ENCODE data around the gene MCC. TPM values are rescaled to one million over a fixed set of nuclear protein-coding genes. Genes with fewer than 3 reads are reported as not detected.

The MCC gene
- total and polyA plus RNA-seq, 2 of the 4 experiments (the other 2 are of a cell fraction) = 5.0 to 20.6 TPM

DNA sequence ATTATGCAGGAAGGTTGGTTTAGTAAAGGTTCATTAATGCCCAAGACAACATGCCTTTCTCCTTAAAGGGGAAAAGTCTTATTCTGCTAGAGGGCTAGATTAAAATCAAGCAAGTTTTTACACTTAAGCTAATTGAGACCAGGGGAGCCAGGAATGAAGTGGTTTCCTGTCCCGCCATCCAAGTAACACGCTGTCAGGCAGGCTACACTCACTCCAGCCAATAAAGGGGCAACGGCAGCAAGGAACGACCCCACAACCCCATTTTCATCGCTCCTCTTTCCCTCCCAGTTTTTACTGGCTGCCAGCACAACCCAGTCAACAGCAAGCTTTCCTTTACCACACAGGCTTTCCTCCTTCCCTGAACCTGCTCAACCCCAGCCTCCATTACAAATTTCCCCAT, 286.5 kb downstream of the MCC start:
- WGBS, 2 experiments (ENCODE audit: extremely low coverage in 2 of 2, insufficient read length in 1 of 2) = 87% methylated on average over 3 of the region's 5 CpGs; no CpG with 5 or more reads in 1 of the 2 experiments
- Histone ChIP-seq H3K14ac (replicated peaks; ENCODE audit: low read depth, low read length) (no peak overlapping the region), H3K4me2 (ENCODE audit: low read depth, low read length) (no peak overlapping the region), H3K18ac (ENCODE audit: low read depth, low read length) (no peak overlapping the region), H3K36me3 (ENCODE audit: control insufficient read depth, insufficient read depth, low read length) (peaks cover 3% of the 10 kb centered on the region; the same call in 1 of the 2 replicates), H2BK120ac (ENCODE audit: low read depth, low read length) (no peak overlapping the region), H4K91ac (ENCODE audit: insufficient read depth, low read depth, low read length) (no peak overlapping the region), H3K4me3 (ENCODE audit: insufficient read depth, low read depth, low read length) (no peak overlapping the region), H3K4ac (ENCODE audit: low read depth, low read length) (no peak overlapping the region), H3K27me3 (ENCODE audit: control insufficient read depth, insufficient read depth, low read length) (no peaks in the 10 kb centered on the region), H2AK9ac (replicated peaks; ENCODE audit: low read depth, low read length, poor library complexity) (no peak overlapping the region), H4K5ac (ENCODE audit: low read depth, low read length) (no peak overlapping the region), H4K20me1 (ENCODE audit: insufficient read depth, low read length) (peaks cover 19% of the 10 kb centered on the region; the same call in 1 of the 2 replicates), H3K27ac (ENCODE audit: insufficient read depth, low read length) (no peak overlapping the region), H2AFZ (replicated peaks; ENCODE audit: low read length, poor library complexity) (no peak overlapping the region), H3K9me1 (ENCODE audit: insufficient read depth, low read length) (peaks cover 13% of the 10 kb centered on the region; the same call in 1 of the 2 replicates), H2AK5ac (ENCODE audit: low read depth, low read length) (no peak overlapping the region), H2BK20ac (ENCODE audit: low read depth, low read length) (no peak overlapping the region), H2BK15ac (ENCODE audit: low read depth, low read length) (no peak overlapping the region), H3K23ac (ENCODE audit: low read depth, low read length) (no peak overlapping the region), H3K4me1 (ENCODE audit: control insufficient read depth, insufficient read depth, low read length) (peaks cover 19% of the 10 kb centered on the region), H3K56ac (ENCODE audit: extremely low read depth, insufficient read depth, low read length) (no peak overlapping the region), H3K79me1 (ENCODE audit: low read depth in 1 of 2, low read length in 2 of 2) (peaks cover 19 to 34% of the 10 kb centered on the region in 2 experiments), H2BK5ac (ENCODE audit: low read depth, low read length, poor library complexity, severe bottlenecking) (no peak overlapping the region), H3K9me3 (ENCODE audit: control insufficient read depth, insufficient read depth, low read length) (no peaks in the 10 kb centered on the region), H4K8ac (ENCODE audit: low read depth in 2 of 2, low read length in 2 of 2) (no peak overlapping the region), H3K9ac (ENCODE audit: low read depth, low read length) (no peak overlapping the region)
- no peak for TF ChIP-seq SMC3 (IDR thresholded peaks at IDR 0.05; ENCODE audit: low read depth, low read length)
- TF ChIP-seq FOS (IDR thresholded peaks at IDR 0.05; ENCODE audit: low read depth, low read length) = no peak
- TF ChIP-seq RAD21 (IDR thresholded peaks at IDR 0.05; ENCODE audit: low read length) = no peak
- no peak for TF ChIP-seq BHLHE40 (IDR thresholded peaks at IDR 0.05; ENCODE audit: low read depth, low read length)
- TF ChIP-seq, protein P1, sequence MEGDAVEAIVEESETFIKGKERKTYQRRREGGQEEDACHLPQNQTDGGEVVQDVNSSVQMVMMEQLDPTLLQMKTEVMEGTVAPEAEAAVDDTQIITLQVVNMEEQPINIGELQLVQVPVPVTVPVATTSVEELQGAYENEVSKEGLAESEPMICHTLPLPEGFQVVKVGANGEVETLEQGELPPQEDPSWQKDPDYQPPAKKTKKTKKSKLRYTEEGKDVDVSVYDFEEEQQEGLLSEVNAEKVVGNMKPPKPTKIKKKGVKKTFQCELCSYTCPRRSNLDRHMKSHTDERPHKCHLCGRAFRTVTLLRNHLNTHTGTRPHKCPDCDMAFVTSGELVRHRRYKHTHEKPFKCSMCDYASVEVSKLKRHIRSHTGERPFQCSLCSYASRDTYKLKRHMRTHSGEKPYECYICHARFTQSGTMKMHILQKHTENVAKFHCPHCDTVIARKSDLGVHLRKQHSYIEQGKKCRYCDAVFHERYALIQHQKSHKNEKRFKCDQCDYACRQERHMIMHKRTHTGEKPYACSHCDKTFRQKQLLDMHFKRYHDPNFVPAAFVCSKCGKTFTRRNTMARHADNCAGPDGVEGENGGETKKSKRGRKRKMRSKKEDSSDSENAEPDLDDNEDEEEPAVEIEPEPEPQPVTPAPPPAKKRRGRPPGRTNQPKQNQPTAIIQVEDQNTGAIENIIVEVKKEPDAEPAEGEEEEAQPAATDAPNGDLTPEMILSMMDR (conservative IDR thresholded peaks at IDR 0.05; ENCODE audit: low read depth, low read length) = no peak
- no peak for TF ChIP-seq ELK1 (IDR thresholded peaks at IDR 0.05; ENCODE audit: borderline replicate concordance, low read depth, low read length)
- TF ChIP-seq MAZ (IDR thresholded peaks at IDR 0.05; ENCODE audit: borderline replicate concordance, low read depth, low read length) = no peak
- no peak for TF ChIP-seq RFX5 (IDR thresholded peaks at IDR 0.05; ENCODE audit: low read depth, low read length)
- no peak for TF ChIP-seq NFE2L2 (IDR thresholded peaks at IDR 0.05; ENCODE audit: low read depth, low read length)
- TF ChIP-seq MAFK (IDR thresholded peaks at IDR 0.05; ENCODE audit: low read depth, low read length) = no peak
- no TSS peak for BruUV-seq (replicated peaks)
- ChIA-PET POLR2A (ENCODE audit: unreplicated experiment) (no interaction called here), CTCF (no interaction called here)
- dilution Hi-C loops (cut with HindIII; ENCODE audit: low sequenced_read_pairs, unreplicated experiment) (no loop called here), intact Hi-C loops (cut with micrococcal nuclease) (loop anchor here (5.0 to 10.0 kb wide), 3 partner anchors 91 to 313 kb away; partner anchors contain the start of gene YTHDC2), in situ Hi-C loops (cut with MboI; ENCODE audit: low sequenced_read_pairs) (no loop called here)
- ATAC-seq (ENCODE audit: low read depth) = no peak
- no peak for DNase-seq
